ENCODE measurements around the gene CDK6.
"Not testable (repeated sequence)": the region's sequence is repeated elsewhere in the genome, so short reads cannot be mapped to it uniquely, and the experiment has no call there.

CDK6 gene

DNA sequence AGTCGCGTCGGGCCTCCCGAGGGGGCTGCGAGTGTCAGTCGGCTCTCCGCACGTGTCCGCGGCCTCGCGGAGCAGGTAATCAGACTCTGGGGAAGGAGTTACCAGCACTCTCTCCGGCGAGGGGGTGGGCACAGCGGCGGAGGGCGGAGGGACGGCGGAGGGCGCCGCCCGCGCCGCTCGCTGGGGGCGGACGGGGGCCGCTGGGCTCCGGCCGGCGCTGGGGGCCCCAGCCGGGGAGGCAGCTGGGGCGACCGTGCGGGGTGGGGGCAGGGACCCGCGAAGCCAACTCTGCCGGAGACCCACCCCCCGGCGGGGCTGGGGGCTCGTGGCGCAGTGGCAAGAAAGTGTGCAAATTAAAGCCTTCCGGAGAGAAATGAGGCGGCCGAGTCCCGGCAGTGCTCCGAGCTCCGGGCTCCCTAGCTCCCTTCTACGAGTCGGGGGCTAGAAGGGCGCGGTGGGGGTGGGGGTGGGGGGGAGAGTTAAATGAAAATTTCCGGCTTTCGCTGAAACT is at the start of gene CDK6:
CDK6 (minus strand) TSS at position 85 of the 511 bp plus-strand sequence. CDS start 3,250 bp downstream, outside the sequence.
- DNase-seq = peak; percentile 60 to 66

DNA sequence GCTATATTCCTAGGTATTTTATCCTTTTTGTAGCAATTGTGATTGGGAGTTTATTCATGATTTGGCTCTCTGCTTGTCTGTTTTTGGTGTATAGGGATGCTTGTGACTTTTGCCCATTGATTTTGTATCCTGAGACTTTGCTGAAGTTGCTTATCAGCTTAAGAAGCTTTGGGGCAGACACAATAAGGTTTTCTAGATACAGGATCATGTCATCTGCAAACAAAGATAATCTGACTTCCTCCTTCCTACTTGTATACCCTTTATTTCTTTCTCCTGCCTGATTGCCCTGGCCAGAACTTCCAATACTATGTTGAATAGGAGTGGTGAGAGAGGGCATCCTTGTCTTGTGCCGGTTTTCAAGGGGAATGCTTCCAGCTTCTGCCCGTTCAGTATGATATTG is 49.7 kb upstream of the CDK6 start:
- DNase-seq = not testable (repeated sequence)

DNA sequence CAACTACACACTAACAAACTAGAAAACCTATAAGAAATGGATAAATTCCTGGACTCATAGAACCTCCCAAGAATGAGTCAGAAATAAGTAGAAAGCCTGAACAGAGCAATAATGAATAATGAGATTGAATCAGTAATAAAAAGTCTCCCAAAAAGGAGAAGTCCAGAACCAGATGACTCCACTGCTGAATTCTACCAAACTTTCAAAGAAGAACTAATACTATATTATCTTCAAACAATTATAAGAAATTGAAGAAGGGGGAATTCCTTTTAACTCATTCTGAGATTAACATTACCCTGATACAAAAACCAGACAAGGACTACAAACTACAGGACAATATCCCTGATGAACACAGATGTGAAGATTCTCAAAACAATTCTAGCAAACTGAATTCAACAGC is 47.8 kb upstream of the CDK6 start:
- no peak for DNase-seq

DNA sequence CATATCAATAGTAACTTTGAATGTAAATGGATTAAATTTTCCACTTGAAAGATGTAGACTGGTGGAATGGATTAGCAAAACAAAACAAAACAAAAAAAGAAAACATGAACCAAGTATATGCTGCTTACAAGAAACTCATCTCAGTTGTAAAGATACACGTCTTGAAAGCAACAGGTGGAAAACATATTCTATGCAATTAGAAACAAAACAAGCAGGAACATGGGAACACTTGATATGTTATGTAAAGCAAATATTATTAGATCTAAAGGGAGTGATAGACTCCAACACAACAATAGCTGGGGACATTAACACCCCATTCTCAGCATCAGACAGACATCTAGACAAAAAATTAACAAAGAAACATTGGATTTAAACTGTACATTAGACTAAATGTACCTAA is 46.4 kb upstream of the CDK6 start:
- no peak for DNase-seq

DNA sequence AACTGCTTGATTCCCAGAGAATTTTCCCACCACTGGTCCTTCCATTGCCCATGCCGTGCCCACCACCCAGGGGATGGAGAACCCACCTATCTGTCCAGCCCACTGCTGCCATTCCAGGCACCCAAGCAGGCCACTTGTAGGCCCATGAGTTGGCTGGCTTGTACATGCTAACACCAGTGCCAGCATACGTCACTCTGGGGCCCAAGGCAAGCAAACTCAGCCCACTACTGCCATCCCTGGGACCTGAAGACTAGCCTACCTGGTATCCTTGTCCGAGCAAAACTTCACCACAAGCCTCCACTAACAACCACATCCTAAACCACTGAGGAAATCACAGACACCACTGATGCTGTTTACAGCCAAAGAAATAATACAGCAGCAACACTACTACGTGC is 44.7 kb upstream of the CDK6 start:
- no peak for DNase-seq

DNA sequence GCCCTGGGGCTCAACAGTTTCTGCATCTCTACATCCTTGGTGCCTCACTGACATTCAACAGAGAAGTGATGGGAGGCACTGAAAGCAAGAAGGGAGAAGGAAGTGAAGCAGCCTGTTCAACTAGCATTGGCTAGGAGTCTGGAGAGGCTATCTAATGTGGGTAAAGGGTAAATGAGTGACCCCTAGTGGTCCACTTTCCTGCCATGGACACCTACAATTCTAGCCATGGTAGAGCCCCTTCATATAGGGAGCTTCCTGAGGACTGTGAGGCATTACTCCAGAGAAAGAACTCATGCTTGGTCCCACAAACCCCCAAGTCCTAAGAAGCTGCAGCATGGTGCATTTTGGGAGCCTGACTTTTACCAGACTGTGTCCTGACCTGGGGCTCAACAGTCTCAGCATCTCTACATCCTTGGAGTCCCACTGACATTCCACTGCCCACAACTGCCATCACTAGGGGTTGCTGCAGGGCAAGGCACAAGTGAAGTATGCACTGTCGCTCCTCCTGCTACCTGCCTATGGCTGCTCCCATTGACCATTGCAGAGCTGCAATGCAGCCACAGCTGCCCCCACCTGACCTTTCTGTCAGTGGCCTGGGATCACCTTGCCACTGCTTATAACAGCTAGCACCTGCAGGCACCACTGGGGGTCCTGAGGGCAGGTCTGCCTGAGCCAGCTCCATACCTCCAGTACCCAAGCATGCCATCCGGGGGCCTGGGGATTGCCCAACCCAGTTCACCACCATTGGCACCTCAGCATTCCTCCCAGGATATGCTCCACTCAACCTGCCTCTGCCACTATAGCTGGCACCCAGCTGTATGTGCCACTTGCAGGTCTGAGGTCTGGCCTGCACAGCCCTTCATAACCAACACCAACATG is 44.1 kb upstream of the CDK6 start:
- no peak for DNase-seq

DNA sequence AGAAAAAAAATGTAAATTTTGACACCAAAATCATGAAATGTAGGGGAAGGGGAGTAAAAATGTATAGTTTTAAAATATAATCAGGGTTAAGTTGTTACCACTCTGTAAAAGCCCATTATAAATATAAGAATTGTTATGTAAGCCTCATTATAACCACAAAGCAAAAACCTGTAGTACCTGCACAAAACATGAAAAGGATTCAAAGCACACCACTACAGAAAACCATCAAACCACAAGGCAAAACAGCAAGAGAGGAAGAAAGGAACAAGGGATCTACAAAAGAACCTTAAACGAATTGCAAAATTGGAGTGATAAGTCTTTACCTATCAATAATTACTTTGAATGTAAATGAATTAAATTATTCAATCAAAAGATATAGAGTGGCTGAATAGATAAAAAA is 41.0 kb upstream of the CDK6 start:
- DNase-seq = peak in 1 of 2 donors; percentile 5

DNA sequence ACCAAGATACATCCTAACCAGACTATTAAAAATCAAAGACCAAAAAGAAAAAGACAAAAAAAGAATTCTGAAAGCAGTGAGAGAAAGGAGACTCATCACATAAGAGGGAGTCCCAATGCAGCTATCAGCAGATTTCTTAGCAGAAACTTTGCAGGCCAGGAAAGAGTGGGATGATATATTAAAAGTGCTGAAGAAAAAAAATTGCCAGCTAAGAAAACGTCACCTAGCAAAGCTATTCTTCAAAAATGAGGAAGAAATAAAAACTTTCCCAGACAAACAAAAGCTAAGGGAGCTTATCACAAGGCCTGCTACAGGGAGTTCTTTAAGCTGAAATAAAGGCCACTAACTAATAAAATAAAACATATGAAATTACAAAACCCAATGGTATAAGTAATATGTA is 40.5 kb upstream of the CDK6 start:
- no peak for DNase-seq

DNA sequence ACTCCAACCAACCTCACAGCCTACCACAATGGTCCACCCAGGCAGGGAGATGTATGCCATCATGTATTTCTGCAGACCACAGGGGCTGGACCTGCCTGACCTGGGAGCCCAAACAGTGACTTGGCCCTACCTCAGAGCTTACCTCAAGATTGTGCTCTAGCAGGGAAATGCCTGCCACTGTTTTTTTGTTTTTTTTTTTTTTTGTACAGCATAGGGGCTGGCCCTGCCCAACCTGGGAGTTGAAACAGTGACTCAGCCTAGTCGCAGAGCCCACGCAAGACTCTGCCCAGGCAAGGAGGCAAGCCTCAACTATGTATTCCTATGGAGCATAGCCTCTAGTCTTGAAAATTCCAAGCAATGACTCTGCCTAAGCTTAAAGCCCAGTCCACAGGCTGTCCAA is 39.3 kb upstream of the CDK6 start:
- no peak for DNase-seq

DNA sequence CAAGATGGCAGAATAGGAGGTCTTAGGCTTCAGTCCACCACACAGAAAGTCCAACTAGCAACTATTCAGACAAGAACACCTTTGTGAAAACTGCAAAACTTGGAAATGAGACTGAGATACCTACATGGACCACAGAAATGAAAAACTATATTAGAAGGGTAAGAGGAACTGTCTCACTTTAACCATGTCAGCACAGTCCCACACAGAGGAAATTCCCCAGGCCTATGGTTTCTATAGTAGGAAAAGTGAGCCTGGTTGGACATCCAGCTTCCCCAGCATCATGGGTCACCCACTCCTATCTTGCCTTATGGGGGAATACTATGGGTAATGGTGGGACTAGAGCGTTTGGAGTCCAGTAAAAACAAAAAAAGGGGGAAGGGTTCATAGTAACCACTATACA is 38.8 kb upstream of the CDK6 start:
- DNase-seq = no peak

DNA sequence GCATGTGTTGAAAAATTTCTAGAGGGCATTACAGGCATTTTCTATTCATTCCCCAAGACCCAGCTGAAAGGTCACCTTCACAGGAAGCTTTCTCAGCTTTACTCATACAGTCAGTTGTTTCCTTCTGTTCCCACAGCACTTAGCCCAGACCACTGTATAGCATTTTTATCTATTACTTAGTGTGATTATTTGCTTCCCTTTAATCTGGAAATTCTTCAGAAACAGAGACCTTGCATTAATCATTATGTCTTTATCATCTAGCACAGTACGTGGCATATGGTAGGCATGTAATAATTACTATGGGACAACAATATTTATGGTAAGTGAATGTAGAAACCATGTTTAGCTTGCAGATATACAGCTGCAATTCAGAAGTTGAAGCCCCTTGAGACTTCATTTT is 38.2 kb upstream of the CDK6 start:
- DNase-seq = no peak

DNA sequence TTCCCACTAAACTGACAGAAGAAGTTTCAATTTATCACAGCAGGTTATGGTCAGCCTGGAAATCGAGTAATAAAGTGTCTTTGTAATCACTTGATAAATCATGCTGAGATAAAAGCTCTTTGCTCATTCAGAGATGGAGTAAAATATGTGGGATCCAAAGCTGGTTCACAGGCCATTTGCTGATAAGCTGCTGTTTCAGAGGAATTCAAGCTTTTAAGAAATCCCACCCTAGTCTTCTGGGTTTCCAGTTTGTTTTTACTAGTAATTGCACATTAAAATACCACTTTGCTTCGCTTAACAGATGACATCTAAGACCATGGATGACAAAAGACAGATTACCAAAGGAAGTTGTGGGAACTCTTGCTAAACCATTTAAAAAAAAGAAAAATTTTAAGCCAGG is 37.4 kb upstream of the CDK6 start:
- no peak for DNase-seq

DNA sequence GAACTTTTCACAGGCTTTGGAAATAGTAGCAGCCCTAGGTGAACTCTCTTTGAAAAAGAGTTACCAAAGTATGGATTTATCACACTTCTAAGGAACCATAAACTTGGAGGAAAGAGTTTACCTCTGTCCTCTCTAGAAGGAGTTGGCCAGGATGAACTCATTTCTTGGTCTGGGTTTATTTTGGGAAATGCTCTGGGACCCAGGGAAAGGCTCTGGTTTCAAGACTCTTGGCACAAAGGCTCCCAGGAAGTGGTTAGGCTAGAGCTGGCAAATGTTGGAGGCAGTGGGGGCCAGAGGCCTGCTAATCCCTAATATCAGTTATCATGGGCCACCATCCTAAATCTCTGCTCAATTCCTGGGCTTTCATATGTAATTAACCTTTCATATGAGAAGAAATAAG is 36.3 kb upstream of the CDK6 start:
- no peak for DNase-seq

DNA sequence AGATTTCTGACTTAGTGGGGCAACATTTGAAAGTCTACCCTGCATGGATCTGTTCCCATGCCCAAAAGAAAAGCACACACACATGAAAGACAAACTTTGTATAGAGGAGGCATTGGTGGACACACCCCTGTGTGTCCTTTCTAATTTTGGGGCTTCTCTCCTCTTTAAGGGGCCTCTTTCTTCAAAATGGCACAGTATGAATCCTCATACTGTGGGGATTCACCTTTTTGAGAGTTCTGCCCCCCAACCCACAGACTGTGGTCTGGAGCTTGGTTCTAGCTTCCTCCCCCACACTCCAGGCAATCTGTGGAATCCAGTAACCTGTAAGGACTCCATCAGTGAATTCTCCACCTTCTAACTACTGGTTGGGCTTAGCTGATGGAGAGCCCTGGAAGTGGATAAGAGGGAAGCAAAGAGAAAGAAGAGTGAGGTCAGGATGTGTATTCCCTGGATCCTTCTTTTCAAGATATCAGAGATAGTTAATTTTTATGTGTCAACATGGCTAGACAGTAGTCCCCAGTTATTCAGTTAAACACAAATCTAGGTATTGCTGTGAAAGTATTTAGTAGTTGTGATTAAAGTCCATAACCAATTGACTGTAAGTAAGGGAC is 32.4 kb upstream of the CDK6 start:
- no peak for DNase-seq

DNA sequence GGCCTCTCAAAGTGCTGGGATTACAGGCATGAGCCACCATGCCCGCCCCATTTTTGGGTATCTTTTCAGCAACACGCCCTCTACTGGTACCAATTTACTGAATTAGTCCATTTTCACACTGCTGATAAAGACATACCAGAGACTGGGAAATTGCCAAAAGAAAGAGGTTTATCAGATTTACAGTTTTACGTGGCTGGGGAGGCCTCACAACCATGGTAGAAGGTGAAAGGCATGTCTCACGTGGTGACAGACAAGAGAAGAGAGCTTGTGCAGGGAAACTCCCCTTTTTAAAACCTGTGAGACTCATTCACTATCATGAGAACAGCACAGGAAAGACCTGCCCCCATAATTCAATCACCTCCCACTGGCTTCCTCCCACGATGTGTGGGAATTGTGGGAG is 27.8 kb upstream of the CDK6 start:
- peak; percentile 3 to 48 for DNase-seq

DNA sequence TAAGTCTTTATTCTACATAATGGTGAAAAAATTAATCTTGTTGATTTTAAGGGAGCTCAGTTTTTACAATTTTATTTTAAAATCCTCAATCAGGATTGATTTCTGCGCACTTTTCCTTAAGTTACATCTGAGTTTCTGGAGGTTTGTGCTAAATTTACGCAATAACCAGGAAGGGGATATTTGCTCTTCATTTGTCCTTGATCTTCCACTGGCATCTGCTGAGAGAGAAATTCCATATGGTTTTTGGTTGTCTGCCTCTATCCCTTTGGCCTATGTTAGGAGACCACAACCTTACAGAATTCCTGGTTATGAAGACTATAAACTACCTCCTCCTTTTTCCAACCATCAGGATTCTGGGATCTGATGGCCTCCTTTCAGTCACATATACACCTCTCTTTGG is 20.1 kb upstream of the CDK6 start:
- DNase-seq = no peak

DNA sequence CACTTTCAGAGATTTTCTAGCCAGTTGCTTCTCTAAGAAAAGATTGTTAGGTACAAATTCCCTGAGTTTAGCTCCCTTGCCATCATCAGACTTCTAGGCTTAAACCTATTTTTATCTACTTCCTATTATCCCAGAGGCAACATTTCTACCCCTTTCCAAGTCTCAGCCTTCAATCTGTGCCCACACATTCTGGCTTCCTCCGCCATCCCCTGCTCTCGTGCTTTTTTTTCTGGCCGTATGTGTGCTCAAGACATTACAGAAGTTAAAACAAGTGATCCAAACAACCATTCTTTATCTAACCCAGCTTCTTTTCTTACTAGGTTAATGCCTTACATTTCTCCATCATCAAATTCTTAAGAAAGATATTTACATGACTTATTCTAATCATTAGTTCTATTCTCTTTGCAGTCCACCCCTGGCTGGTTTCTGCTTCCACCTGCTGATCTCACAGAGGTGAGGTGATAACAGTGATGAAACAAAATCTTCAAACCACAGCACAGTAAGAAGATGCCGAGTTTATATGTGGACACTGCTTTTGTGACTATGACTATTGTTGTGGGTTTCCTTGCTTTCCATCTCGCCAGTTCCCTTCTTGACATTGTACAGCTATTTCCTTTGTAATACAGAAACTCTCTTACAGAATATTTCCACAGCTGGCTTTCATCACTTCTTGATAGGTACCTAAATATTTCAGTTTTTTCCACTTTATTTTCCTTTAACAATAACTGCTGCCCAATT is 18.3 kb upstream of the CDK6 start:
- DNase-seq = no peak

DNA sequence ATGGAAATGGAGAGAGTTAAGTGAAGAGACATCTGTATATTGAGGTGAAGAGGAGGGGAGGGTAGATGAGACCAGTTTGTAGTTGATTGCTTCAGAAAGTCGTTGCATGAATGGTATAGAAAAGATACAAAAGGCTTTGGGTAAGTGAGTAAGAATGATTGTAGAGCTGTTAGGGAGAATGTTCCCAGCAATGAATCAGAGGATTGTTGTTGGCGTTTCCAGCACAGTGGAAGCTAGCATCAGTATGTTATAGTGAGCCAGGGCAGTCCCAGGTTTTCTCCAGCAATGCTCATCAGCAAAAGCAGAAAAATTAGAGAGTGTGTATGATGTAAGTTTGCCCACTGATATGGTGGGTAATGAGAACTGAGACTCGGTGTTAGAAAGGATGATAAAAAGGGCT is 15.4 kb upstream of the CDK6 start:
- no peak for DNase-seq

DNA sequence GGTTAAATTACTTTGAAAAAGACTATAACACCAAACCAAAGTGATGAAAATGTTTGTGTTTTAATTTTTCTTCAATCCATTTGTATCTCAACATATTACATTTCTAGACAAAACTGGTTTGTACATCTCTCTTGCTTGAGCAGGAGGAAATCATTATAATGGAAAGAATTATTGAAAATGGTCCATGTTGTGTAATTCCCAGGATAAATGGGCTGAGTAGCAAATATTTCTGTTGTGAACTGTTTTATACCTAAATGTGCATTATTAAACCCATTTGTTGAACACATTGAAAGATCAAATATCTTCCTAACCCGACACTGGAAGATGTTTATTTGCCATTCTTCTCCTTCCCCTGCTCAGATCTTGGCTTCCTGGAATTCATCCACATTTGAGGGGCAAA is 14.1 kb upstream of the CDK6 start:
- DNase-seq = no peak

DNA sequence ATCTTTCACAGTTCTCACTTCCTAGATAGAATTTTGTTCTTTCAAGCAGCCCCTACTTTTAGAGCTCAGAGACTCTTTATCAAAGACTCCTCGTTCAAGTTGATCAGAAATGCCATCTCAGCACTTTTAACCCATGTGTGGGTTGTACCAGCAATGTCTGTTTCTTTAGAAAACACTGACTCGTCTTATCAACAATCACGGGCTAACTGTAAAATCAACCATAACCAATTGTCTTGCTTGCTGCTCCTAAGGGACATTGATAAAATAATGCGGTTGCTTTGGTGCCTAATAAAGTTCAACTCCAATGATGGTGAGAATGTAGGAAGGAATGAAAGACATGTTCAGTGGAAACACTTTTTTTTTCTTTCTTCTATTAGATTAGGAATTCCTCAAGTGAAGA is 12.9 kb upstream of the CDK6 start:
- DNase-seq = no peak

DNA sequence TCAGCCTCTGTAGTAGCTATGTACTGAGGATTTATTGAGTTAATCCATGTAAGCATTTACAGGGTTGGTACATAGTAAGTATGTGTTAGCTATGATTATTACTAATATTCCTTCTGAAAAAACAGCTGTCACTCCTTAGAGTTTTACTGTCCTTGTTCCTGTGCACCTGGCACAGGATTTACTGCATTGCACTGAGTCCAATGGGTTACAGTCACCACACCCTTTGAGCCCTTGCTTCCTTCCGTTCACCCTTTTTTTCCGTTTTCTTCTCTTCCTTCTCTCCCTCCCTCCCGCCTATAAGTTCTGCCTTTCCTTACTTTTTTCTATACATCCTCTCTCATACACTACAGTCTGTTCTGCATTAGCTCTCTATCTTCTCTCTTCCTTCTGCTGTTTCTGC is 12.5 kb upstream of the CDK6 start:
- DNase-seq = no peak

DNA sequence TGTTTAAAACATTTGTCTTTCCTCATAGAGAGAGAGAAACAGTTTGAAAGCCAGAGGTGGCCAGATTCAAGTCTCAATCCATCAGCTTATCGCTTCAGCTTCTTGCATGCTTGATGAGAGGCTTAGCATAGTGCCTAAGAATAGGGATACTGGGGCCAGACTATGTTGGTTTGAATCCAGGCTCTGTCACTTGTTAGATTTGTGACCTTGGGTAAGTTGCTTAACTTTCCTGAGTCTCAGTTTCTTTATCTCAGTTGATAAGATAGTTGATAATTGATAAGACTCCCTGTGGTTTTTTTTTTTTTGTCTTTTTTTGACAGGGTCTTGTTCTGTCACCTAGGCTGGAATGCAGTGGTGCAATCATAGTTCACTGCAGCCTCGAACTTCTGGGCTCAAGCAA is 12.1 kb upstream of the CDK6 start:
- DNase-seq = no peak

DNA sequence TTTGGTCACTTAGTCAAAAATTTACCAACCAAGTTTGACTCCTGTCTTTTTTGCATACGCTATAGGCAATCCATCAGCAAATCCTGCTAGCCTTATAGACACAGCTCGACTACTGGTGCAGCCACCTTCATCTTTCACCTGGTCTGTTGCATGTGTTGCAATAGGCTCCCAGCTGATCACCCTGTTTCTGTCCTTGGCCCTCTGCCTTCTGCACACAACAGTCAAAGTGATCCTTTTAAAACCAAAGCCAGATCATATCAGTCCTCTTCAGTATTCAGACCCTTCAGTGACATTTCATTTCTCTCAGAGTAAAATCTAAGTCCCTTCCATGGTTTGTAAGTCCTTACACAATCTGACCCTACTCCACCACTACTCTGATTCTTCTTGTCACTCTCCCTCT is 10.9 kb upstream of the CDK6 start:
- no peak for DNase-seq

DNA sequence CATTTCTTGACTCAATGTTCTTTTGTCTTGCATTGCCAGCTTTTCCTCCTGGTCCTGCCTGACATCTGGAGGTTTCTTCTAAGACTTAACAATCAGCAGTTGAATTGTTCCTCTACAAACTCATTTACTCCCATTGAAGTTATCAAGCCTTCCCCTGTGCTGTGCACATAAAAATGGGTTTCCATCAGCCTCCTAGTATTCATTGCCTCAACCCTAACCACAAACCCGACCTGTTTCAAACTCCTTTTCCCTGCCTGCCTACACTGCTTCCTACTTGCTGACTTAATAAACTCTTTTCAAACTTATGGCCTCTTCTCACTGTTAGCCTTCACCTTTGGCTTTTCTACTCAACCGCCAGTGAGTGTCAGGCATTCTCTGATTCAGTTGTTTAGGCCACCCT is 9.4 kb upstream of the CDK6 start:
- no peak for DNase-seq

Measured in CD4-positive, alpha-beta T cell treated with Interleukin-1 beta for 1 hour (primary cell).